Transverse colon (tissue), 4 donors: ENCODE results near the gene DBH.

ENCODE experiments used
- CTCF ChIP-seq, 5 experiments: fragments of 200-600 bp in 3 of 5; fragments of 450-650 bp in 2 of 5; sonication (generic) in 3 of 5; IDR thresholded peaks; 1 replicate in 2 of 5; 2 replicates in 3 of 5; pipeline ENCODE4 v1.5.1; 2016 to 2017; ENCODE audit warnings: antibody characterized with exemption in 5 of 5, inconsistent platforms in 3 of 5, mild to moderate bottlenecking in 2 of 5, moderate library complexity in 1 of 5
- POLR2AphosphoS5 ChIP-seq, 3 donors: sonication (generic); formaldehyde crosslinking; IDR thresholded peaks; one replicate each; pipeline ENCODE4 v1.6.1; 2016; ENCODE audit warnings: antibody characterized with exemption in 3 of 3

- TF ChIP-seq CTCF (IDR thresholded peaks at IDR 0.05) (no peak), POLR2AphosphoS5 (IDR thresholded peaks at IDR 0.05) (no peak)
Measured at GRCh38 chr9:133658442-133659431, 22.6 kb downstream of the DBH start.
